DND-41 (cell line): ENCODE measurements around the gene NHEJ1.
A peak's percentile ranks its signal among the peaks of the same experiment; 100 is the strongest.

ENCODE experiments used
- CTCF ChIP-seq: IDR thresholded peaks from 2 replicates; pipeline ENCODE4 v1.5.1; 2012; ENCODE audit warnings: borderline replicate concordance, low read length, moderate library complexity, mild to moderate bottlenecking; ENCODE audit not compliant: poor library complexity, severe bottlenecking; ENCODE audit errors: extremely low read depth
- EZH2 ChIP-seq: IDR thresholded peaks from 3 replicates; pipeline ENCODE4 v1.6.1; 2012; ENCODE audit warnings: borderline replicate concordance, low read depth, mild to moderate bottlenecking, moderate library complexity, low read length, inconsistent platforms; ENCODE audit not compliant: severe bottlenecking

GRCh38 chr2:219160186-219161017 lies at the start of gene NHEJ1:
- TF ChIP-seq CTCF, result peak; percentile 96
- TF ChIP-seq EZH2, result no peak
